HG03097 (cell line): ENCODE data around the gene BST2.
"Not testable (repeated sequence)": the region's sequence is repeated elsewhere in the genome, so short reads cannot be mapped to it uniquely, and the experiment has no call there.

ENCODE experiments used
- ATAC-seq: cut with Tn5 transposase; IDR thresholded peaks from one replicate; pipeline ENCODE4 v1.9.1; 2021; ENCODE audit not compliant: unreplicated experiment, low FRiP score

BST2 gene

GRCh38 chr19:17390665-17391370, 14.6 kb downstream of the BST2 start:
- ATAC-seq: peak; percentile 80

- ATAC-seq: no peak
These were observed 15.3 kb downstream of the BST2 start for GRCh38 chr19:17389957-17390664.

GRCh38 chr19:17389288-17389687, 16.1 kb downstream of the BST2 start:
- no peak for ATAC-seq

- no peak for ATAC-seq
These were observed 19.4 kb downstream of the BST2 start for GRCh38 chr19:17385878-17386611.

- no peak for ATAC-seq
These were observed 24.8 kb downstream of the BST2 start for GRCh38 chr19:17380426-17381138.

- no peak for ATAC-seq
These were observed 26.2 kb downstream of the BST2 start for GRCh38 chr19:17379221-17379631.

GRCh38 chr19:17378271-17378670, 27.2 kb downstream of the BST2 start:
- no peak for ATAC-seq

GRCh38 chr19:17376935-17377600, 28.4 kb downstream of the BST2 start, which contains the start of gene PLVAP:
Gene PLVAP, minus strand, starts transcription at chr19:17377342. Its CDS starts 54 bp downstream, at chr19:17377288.
- ATAC-seq: no peak

GRCh38 chr19:17370026-17370587, 35.3 kb downstream of the BST2 start:
- ATAC-seq: no peak

- no peak for ATAC-seq
These were observed 40.1 kb downstream of the BST2 start for GRCh38 chr19:17365361-17365760.

GRCh38 chr19:17363852-17364605, 41.4 kb downstream of the BST2 start:
- ATAC-seq: not testable (repeated sequence)

- ATAC-seq: no peak
These were observed 45.3 kb downstream of the BST2 start for GRCh38 chr19:17359905-17360800.

GRCh38 chr19:17358395-17358794, 47.0 kb downstream of the BST2 start:
- ATAC-seq: no peak

GRCh38 chr19:17357724-17358123, 47.7 kb downstream of the BST2 start:
- ATAC-seq: no peak

- no peak for ATAC-seq
These were observed 48.3 kb downstream of the BST2 start for GRCh38 chr19:17357078-17357666.

- no peak for ATAC-seq
These were observed 52.0 kb downstream of the BST2 start for GRCh38 chr19:17353386-17353785.
